Fibroblast of pulmonary artery (primary cell): ENCODE results near the gene TTBK1.

Source experiments
- DNase-seq: peaks from one replicate; pipeline ENCODE4 v3.0.0-alpha.2; 2010; ENCODE audit warnings: low read depth
- H3K4me3 ChIP-seq: replicated peaks from 2 replicates; pipeline ENCODE4 v1.5.1; 2011; ENCODE audit warnings: low read depth, mild to moderate bottlenecking, control low read depth, low read length, moderate library complexity
- TF ChIP-seq, protein P1 (sequence below): IDR thresholded peaks from 2 replicates; pipeline ENCODE4 v1.5.1; 2011; ENCODE audit warnings: mild to moderate bottlenecking, control low read depth, low read length, inconsistent platforms; ENCODE audit errors: missing control alignments

The TTBK1 gene

DNA sequence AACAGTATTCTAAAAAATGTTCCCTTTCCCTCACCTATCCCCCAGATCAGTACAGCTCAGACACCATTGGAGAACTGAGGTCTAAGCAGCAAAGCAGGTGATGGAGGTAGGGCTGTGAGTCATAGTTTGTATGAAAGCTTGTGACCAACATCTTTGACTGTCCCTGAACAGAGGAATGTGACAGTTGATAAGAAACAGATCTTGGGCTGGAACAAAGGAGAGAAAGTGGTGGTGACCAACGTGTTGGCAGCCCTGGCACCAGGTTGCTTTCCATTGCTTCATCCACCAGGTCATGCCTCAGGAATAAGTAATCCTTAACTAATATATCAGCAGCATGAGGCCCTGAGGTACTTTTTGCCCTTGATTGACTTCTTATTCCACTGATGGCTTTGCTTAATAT lies 85.2 kb downstream of the TTBK1 start:
- no peak for DNase-seq
- TF ChIP-seq, protein P1, sequence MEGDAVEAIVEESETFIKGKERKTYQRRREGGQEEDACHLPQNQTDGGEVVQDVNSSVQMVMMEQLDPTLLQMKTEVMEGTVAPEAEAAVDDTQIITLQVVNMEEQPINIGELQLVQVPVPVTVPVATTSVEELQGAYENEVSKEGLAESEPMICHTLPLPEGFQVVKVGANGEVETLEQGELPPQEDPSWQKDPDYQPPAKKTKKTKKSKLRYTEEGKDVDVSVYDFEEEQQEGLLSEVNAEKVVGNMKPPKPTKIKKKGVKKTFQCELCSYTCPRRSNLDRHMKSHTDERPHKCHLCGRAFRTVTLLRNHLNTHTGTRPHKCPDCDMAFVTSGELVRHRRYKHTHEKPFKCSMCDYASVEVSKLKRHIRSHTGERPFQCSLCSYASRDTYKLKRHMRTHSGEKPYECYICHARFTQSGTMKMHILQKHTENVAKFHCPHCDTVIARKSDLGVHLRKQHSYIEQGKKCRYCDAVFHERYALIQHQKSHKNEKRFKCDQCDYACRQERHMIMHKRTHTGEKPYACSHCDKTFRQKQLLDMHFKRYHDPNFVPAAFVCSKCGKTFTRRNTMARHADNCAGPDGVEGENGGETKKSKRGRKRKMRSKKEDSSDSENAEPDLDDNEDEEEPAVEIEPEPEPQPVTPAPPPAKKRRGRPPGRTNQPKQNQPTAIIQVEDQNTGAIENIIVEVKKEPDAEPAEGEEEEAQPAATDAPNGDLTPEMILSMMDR = no peak
- H3K4me3 ChIP-seq = no peak overlapping the region

DNA sequence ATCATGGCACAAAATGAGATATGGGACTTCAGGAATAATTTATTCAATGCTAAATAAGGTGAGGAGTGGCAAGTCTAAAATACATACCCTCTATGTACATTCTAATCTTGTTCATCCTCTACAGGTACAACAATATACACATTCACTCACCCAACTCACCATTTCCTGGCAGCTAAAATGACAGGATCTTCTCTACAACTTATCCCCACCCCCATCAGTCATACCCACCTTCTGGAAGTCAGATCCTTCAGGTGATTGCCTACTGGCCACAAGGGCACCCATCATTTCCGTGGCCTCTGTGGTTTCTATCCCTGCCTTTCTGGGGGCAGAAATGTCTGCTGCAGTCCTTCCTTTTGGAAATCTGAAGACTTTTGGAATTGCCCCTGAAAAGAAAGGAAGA lies 88.2 kb downstream of the TTBK1 start:
- H3K4me3 ChIP-seq = no peak overlapping the region
- TF ChIP-seq, protein P1 = no peak
- no peak for DNase-seq

DNA sequence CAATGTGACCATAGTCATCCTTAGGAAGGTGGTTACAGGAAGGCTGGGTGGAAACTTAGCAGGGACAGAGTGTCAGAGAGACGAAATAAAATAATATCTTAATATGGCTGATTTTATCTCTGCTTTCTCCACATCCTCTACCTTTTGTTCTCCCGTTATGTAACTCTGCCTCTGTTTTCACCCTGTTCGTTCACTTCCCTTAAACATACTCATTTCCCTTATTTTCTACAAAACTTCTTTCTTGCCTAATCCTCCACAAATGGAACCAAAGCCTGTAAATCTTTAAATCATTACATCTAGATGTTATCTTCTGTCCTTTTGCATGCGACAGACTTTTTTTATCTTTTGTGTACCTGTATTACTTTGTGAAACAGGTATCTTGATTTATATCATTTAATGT lies 88.6 kb downstream of the TTBK1 start:
- H3K4me3 ChIP-seq = no peak overlapping the region
- TF ChIP-seq, protein P1 = no peak
- DNase-seq = no peak

DNA sequence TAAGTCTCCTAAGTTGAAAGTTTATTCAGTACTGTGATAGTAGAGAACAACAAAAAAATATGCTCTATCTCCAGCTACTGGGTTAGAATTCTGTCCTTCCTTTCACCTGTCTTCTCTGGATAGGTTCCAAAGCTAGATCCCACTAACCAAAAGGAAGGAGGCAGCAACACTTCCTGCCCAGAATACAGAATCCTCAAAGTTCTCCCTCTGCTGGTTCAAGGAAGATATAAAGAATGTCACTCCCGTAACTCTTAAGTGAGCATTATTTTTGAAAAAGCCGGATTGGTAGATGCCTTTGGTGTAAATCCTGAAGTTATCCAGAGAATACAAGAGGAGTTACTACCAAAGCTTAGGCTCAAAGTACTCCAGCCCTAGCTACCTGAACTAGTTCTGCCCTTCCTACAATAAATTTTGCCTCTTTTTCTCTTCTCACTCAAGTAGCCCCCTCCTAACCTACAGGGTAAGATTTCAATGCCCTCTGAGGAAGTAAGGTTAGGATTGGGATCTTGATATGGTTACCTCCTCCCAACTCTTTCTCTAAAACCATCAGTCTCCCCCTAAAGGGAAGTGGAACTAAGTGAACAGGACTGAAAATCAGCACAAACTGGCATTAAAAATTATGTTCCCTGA lies 91.3 kb downstream of the TTBK1 start:
- TF ChIP-seq, protein P1 = peak; percentile 66
- H3K4me3 ChIP-seq = no peak overlapping the region
- DNase-seq = peak; percentile 72

DNA sequence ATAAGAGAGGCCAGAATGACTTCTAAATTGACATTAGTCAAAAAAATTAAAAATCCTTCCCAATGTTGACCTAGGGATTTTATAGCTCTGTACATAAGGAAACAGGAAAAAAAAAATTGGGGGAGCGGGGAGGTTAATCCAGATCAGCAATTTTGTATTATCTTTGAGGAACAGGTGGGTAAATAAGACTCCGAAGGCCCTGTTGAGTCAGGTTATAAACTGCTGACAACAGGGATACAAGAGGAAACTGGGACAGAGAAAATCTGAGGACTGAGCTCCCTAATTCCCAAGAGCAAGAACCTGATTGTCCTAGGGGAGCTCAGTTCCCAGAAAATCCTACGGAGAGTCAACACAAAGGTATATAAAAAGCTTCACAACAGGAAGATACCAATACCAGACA lies 92.2 kb downstream of the TTBK1 start:
- DNase-seq = no peak
- TF ChIP-seq, protein P1 = no peak
- no peak overlapping the region for H3K4me3 ChIP-seq

DNA sequence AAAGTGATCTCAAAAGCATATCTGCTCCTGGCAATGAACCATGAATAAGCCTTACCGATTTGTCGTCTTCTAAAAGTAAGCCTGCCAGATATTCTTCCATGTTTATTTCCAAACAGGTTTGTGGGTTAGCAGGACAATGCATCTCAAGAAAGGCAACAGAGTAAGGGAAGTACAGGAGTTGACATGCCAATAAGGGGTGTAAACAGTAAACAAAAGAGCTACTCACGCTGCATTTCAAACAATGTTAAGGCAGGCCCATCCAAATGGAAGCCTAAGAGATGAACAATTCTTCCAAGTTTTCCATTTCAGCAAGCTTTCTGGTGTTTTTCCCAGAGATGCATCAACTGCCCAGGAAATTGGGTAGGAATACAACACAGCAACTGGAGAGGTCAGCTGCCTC lies 93.1 kb downstream of the TTBK1 start:
- H3K4me3 ChIP-seq = no peak overlapping the region
- TF ChIP-seq, protein P1 = no peak
- peak; percentile 38 for DNase-seq
